Urothelium cell line (cell line): ENCODE measurements around the gene SNRPD3.

Experiments
- DNase-seq: peaks from one replicate; pipeline ENCODE4 v3.0.0; 2011; ENCODE audit warnings: low spot score, mixed read lengths
- FAIRE-seq: peaks from 2 replicates; lab custom pipeline; 2011; peaks lifted over from hg19 to GRCh38; lab: Jason Lieb, UNC

Gene SNRPD3

GRCh38 chr22:24565077-24565476, 9.3 kb downstream of the SNRPD3 start:
- FAIRE-seq, result no peak
- no peak for DNase-seq

- DNase-seq (no peak), FAIRE-seq (no peak)
Measured at GRCh38 chr22:24566899-24567511, 11.2 kb downstream of the SNRPD3 start.

GRCh38 chr22:24567668-24568067, 11.9 kb downstream of the SNRPD3 start:
- FAIRE-seq (peak; percentile 44), DNase-seq (no peak)

- DNase-seq (no peak), FAIRE-seq (no peak)
Measured at GRCh38 chr22:24571266-24571665, 15.5 kb downstream of the SNRPD3 start.

GRCh38 chr22:24576778-24577177, 21.0 kb downstream of the SNRPD3 start:
- FAIRE-seq, result no peak
- DNase-seq, result no peak

- no peak for DNase-seq
- peak; percentile 59 for FAIRE-seq
Measured at GRCh38 chr22:24578355-24579257, 22.8 kb downstream of the SNRPD3 start.

GRCh38 chr22:24579258-24579601, 23.4 kb downstream of the SNRPD3 start:
- DNase-seq, result no peak
- no peak for FAIRE-seq

- DNase-seq (no peak), FAIRE-seq (peak; percentile 20)
Measured at GRCh38 chr22:24580276-24580675, 24.5 kb downstream of the SNRPD3 start.

GRCh38 chr22:24582056-24582814, 26.4 kb downstream of the SNRPD3 start:
- FAIRE-seq (no peak), DNase-seq (no peak)

- DNase-seq (no peak), FAIRE-seq (peak; percentile 63)
Measured at GRCh38 chr22:24583221-24584165, 27.7 kb downstream of the SNRPD3 start.

- DNase-seq (no peak), FAIRE-seq (peak; percentile 30)
Measured at GRCh38 chr22:24584166-24584790, 28.5 kb downstream of the SNRPD3 start.

- no peak for DNase-seq
- FAIRE-seq, result no peak
Measured at GRCh38 chr22:24584871-24585411, 29.1 kb downstream of the SNRPD3 start.

GRCh38 chr22:24585461-24585860, 29.7 kb downstream of the SNRPD3 start:
- no peak for FAIRE-seq

GRCh38 chr22:24585927-24586546, 30.2 kb downstream of the SNRPD3 start:
- FAIRE-seq, result peak; percentile 48
- no peak for DNase-seq

More at GRCh38 chr22:24585461-24585860, 29.7 kb downstream of the SNRPD3 start:
- DNase-seq, result no peak

GRCh38 chr22:24587251-24587650, 31.5 kb downstream of the SNRPD3 start:
- FAIRE-seq, result peak; percentile 74
- DNase-seq, result no peak

GRCh38 chr22:24587948-24588347, 32.1 kb downstream of the SNRPD3 start:
- DNase-seq, result no peak
- no peak for FAIRE-seq

GRCh38 chr22:24588381-24588756, 32.6 kb downstream of the SNRPD3 start:
- peak; percentile 97 for FAIRE-seq
- peak; percentile 65 for DNase-seq

GRCh38 chr22:24588757-24589481, 33.1 kb downstream of the SNRPD3 start:
- FAIRE-seq (peak; percentile 13), DNase-seq (no peak)
